D721Med (cell line): ENCODE data around the gene RAB11FIP5.

Experiments used
- DNase-seq: peaks from one replicate; pipeline ENCODE4 v3.0.0; 2011; ENCODE audit warnings: low spot score; ENCODE audit not compliant: insufficient read length
- FAIRE-seq: peaks from 2 replicates; lab custom pipeline; 2011; peaks lifted over from hg19 to GRCh38; lab: Jason Lieb, UNC
- TF ChIP-seq, protein P1 (sequence below): IDR thresholded peaks from 2 replicates; pipeline ENCODE4 v1.5.1; 2012; ENCODE audit warnings: mild to moderate bottlenecking, control low read depth; ENCODE audit not compliant: insufficient read depth; ENCODE audit errors: missing control alignments

Gene RAB11FIP5

DNA sequence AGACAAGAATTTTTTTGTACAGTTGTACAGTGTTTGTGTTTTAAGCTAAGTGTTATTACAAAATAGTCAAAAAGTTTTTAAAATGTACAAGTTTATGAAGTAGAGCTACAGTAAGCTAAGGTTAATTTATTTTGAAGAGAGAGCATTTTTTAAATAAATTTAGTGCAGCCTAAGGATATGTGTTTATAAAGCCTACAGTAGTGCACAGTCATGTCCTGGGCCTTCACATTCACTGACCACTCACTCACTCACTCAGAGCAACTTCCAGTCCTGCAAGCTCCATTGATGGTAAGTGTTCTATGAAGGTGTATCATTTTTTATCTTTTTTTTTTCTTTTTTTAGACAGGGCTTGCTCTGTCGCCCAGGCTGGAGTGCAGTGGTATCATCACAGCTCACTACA, 85.4 kb downstream of the RAB11FIP5 start:
- FAIRE-seq (no peak), DNase-seq (no peak)

DNA sequence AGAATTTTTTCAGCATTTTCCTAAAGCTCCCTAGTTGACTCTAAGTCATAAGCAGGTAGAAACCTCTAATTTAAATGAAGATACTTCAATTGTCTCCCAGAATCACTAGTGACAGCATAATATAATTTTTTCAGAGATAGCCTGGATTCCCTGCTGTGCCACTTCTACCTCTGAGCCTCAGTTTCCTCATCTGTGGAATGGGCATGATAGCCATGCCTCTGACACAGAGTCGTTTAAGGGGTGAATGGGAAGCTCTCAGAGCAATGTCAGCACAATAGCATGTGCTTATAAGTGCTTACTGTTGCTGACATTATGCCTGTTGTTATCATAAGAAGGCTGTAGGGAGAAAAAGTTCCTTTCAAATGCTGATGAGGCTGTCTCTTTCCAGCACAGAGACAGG, 89.3 kb downstream of the RAB11FIP5 start:
- TF ChIP-seq, protein P1, sequence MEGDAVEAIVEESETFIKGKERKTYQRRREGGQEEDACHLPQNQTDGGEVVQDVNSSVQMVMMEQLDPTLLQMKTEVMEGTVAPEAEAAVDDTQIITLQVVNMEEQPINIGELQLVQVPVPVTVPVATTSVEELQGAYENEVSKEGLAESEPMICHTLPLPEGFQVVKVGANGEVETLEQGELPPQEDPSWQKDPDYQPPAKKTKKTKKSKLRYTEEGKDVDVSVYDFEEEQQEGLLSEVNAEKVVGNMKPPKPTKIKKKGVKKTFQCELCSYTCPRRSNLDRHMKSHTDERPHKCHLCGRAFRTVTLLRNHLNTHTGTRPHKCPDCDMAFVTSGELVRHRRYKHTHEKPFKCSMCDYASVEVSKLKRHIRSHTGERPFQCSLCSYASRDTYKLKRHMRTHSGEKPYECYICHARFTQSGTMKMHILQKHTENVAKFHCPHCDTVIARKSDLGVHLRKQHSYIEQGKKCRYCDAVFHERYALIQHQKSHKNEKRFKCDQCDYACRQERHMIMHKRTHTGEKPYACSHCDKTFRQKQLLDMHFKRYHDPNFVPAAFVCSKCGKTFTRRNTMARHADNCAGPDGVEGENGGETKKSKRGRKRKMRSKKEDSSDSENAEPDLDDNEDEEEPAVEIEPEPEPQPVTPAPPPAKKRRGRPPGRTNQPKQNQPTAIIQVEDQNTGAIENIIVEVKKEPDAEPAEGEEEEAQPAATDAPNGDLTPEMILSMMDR = no peak
- DNase-seq (no peak), FAIRE-seq (no peak)

More for the DNA sequence above, 85.4 kb downstream of the RAB11FIP5 start:
- TF ChIP-seq, protein P1 = no peak
